Adrenal gland (tissue), 5 donors: Measurements from ENCODE around the gene AHRR.
A peak's percentile ranks its signal among the peaks of the same experiment; 100 is the strongest.

ENCODE experiments used
- CTCF ChIP-seq, 6 experiments: fragments of 450-650 bp in 4 of 6; fragments of 200-600 bp in 2 of 6; sonication (generic) in 1 of 6; IDR thresholded peaks; 1 replicate in 5 of 6; 2 replicates in 1 of 6; pipeline versions ENCODE4 v1.5.1 to v1.8.0; 2016 to 2021; ENCODE audit warnings: antibody characterized with exemption in 6 of 6, mild to moderate bottlenecking in 2 of 6, moderate library complexity in 1 of 6
- POLR2A ChIP-seq, 2 donors: fragments of 450-650 bp; IDR thresholded peaks; one replicate each; pipeline ENCODE4 v1.6.1; 2017; ENCODE audit warnings: antibody characterized with exemption in 2 of 2, mild to moderate bottlenecking in 2 of 2, moderate library complexity in 1 of 2
- donor health status: DM: no; HTN: no; CAD: no.

DNA sequence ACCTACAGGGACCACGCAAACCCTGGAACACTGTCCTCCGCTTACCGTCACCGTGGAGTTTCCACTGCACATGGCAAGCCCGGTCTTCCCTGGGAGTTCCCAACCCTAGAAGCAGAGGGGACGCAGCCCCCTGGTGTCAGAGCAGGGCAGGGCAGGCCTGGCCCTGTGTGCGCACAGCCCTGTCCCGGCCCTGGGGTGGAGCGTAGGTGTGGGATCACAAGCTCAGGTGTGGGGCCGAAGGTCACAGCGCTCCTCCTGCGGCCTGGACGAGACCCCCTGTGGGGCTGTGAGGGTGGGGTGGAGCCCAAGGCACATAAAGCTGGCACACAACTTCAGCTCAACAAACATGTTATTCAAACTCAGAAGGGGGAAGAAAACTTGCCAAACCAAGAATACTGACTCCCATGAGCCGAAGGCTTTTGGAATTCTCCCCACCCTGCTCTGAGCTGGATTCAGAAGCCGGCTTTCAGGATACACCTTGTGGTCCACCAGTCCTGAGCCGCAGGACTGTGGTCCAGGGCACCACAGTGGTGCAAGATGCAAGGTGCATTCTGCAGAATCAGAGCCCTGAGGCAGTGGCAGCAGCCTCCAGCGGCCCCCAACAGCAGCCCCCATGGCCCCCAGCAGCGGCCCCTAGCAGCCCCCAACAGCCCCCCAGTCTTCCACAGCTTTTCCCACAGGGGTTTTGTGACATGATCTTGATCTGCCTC is 109.6 kb downstream of the AHRR start:
- TF ChIP-seq CTCF (IDR thresholded peaks at IDR 0.05) (peak; percentile 30 to 62 (median 44)), POLR2A (IDR thresholded peaks at IDR 0.05) (no peak)
